ENCODE measurements around the gene RAB40C. TPM values are rescaled to one million over a fixed set of nuclear protein-coding genes. Genes with fewer than 3 reads are reported as not detected.
A peak's percentile ranks its signal among the peaks of the same experiment; 100 is the strongest.

Gene RAB40C
- total RNA-seq, 8 experiments from 2014 or later = 9.3 to 23.8 (median 17.1) TPM

- peak in 4 of 8 experiments; percentile 34 to 40 (median 36) for ATAC-seq (replicated peaks in 6 of 8)
- in situ Hi-C loops (cut with MboI; ENCODE audit: low pct_unique_long_range_greater_than_20kb in 2 of 9, low sequenced_read_pairs in 9 of 9, unreplicated experiment in 9 of 9) = no loop called here
- Histone ChIP-seq H3K4me1 (replicated peaks in 1 of 2) (peaks cover 22 to 55% of the 10 kb centered on the region in 2 donors), H3K4me3 (no peak overlapping the region), H3K27ac (peak overlapping the region in 1 of 2 donors; percentile 38)
- 72 to 100% (median 83%) methylated on average over 1 to 6 of the region's 10 CpGs; no CpG with 5 or more reads in 5 of the 10 experiments for whole genome bisulfite sequencing, 10 experiments
Measured at GRCh38 chr16:624526-625070, 34.7 kb downstream of the RAB40C start.

GRCh38 chr16:625117-625976 is 35.5 kb downstream of the RAB40C start:
- peaks cover 29 to 63% of the 10 kb centered on the region in 2 donors for H3K4me1 ChIP-seq (replicated peaks in 1 of 2)
- WGBS, 10 experiments = 93 to 100% (median 96%) methylated on average over 3 to 10 of the region's 37 CpGs; no CpG with 5 or more reads in 6 of the 10 experiments
- no peak for ATAC-seq (replicated peaks in 6 of 8)
- in situ Hi-C loops (cut with MboI; ENCODE audit: low pct_unique_long_range_greater_than_20kb in 2 of 9, low sequenced_read_pairs in 9 of 9, unreplicated experiment in 9 of 9) = no loop called here
- no peak overlapping the region for H3K4me3 ChIP-seq
- no peak overlapping the region for H3K27ac ChIP-seq

GRCh38 chr16:625977-626765 is 36.3 kb downstream of the RAB40C start:
- in situ Hi-C loops (cut with MboI; ENCODE audit: low pct_unique_long_range_greater_than_20kb in 2 of 9, low sequenced_read_pairs in 9 of 9, unreplicated experiment in 9 of 9) = no loop called here
- Histone ChIP-seq H3K4me1 (replicated peaks in 1 of 2) (peaks cover 38 to 66% of the 10 kb centered on the region in 2 donors), H3K4me3 (no peak overlapping the region), H3K27ac (no peak overlapping the region)
- WGBS, 10 experiments = 96 to 100% (median 99%) methylated on average over 1 to 14 of the region's 35 CpGs; no CpG with 5 or more reads in 5 of the 10 experiments
- no peak for ATAC-seq (replicated peaks in 6 of 8)

- WGBS, 10 experiments = 55 to 100% (median 98%) methylated on average over 1 to 5 of the region's 29 CpGs; no CpG with 5 or more reads in 4 of the 10 experiments
- no peak overlapping the region for H3K27ac ChIP-seq
- H3K4me3 ChIP-seq = no peak overlapping the region
- peak in 2 of 8 experiments; percentile 44 to 87 for ATAC-seq (replicated peaks in 6 of 8)
- in situ Hi-C loops (cut with MboI; ENCODE audit: low pct_unique_long_range_greater_than_20kb in 2 of 9, low sequenced_read_pairs in 9 of 9, unreplicated experiment in 9 of 9) = no loop called here
- H3K4me1 ChIP-seq (replicated peaks in 1 of 2) = peaks cover 40 to 61% of the 10 kb centered on the region in 2 donors
Measured at GRCh38 chr16:626787-627453, 37.1 kb downstream of the RAB40C start.

GRCh38 chr16:627454-628239 is 37.8 kb downstream of the RAB40C start:
- no peak overlapping the region for H3K4me3 ChIP-seq
- H3K4me1 ChIP-seq (replicated peaks in 1 of 2) = peaks cover 36 to 54% of the 10 kb centered on the region in 2 donors
- 76 to 90% (median 83%) methylated on average over 2 to 20 of the region's 50 CpGs; no CpG with 5 or more reads in 4 of the 10 experiments for WGBS, 10 experiments
- in situ Hi-C loops (cut with MboI; ENCODE audit: low pct_unique_long_range_greater_than_20kb in 2 of 9, low sequenced_read_pairs in 9 of 9, unreplicated experiment in 9 of 9) = no loop called here
- no peak overlapping the region for H3K27ac ChIP-seq
- ATAC-seq (replicated peaks in 6 of 8) = peak in 2 of 8 experiments; percentile 2 to 14

- ATAC-seq (replicated peaks in 6 of 8) = no peak
Measured at GRCh38 chr16:628321-629061, 38.6 kb downstream of the RAB40C start.

GRCh38 chr16:629185-629832 is 39.4 kb downstream of the RAB40C start:
- WGBS, 10 experiments = 17 to 100% (median 87%) methylated on average over 1 to 6 of the region's 29 CpGs; no CpG with 5 or more reads in 5 of the 10 experiments
- no peak overlapping the region for H3K4me3 ChIP-seq
- H3K27ac ChIP-seq = peak overlapping the region; percentile 34 to 79
- peak in 7 of 8 experiments; percentile 17 to 70 (median 53) for ATAC-seq (replicated peaks in 6 of 8)
- in situ Hi-C loops (cut with MboI; ENCODE audit: low pct_unique_long_range_greater_than_20kb in 2 of 9, low sequenced_read_pairs in 9 of 9, unreplicated experiment in 9 of 9) = no loop called here
- H3K4me1 ChIP-seq (replicated peaks in 1 of 2) = peaks cover 28 to 37% of the 10 kb centered on the region in 2 donors

More at GRCh38 chr16:628321-629061, 38.6 kb downstream of the RAB40C start:
- H3K4me1 ChIP-seq (replicated peaks in 1 of 2) = peaks cover 30 to 45% of the 10 kb centered on the region in 2 donors
- in situ Hi-C loops (cut with MboI; ENCODE audit: low pct_unique_long_range_greater_than_20kb in 2 of 9, low sequenced_read_pairs in 9 of 9, unreplicated experiment in 9 of 9) = no loop called here
- H3K27ac ChIP-seq = peak overlapping the region; percentile 34 to 79
- 94 to 100% (median 94%) methylated on average over 2 to 12 of the region's 33 CpGs; no CpG with 5 or more reads in 7 of the 10 experiments for WGBS, 10 experiments
- no peak overlapping the region for H3K4me3 ChIP-seq

GRCh38 chr16:629833-630248 is 40.0 kb downstream of the RAB40C start:
- no peak overlapping the region for H3K4me3 ChIP-seq
- ATAC-seq (replicated peaks in 6 of 8) = peak in 7 of 8 experiments; percentile 0 to 15 (median 4)
- peaks cover 26 to 32% of the 10 kb centered on the region in 2 donors for H3K4me1 ChIP-seq (replicated peaks in 1 of 2)
- in situ Hi-C loops (cut with MboI; ENCODE audit: low pct_unique_long_range_greater_than_20kb in 2 of 9, low sequenced_read_pairs in 9 of 9, unreplicated experiment in 9 of 9) = no loop called here
- WGBS, 10 experiments = no CpG with 5 or more reads among the region's 11 CpGs
- peak overlapping the region; percentile 29 to 79 for H3K27ac ChIP-seq

- peaks cover 30 to 33% of the 10 kb centered on the region in 2 donors for H3K4me1 ChIP-seq (replicated peaks in 1 of 2)
- H3K4me3 ChIP-seq = no peak overlapping the region
- 13 to 19% methylated on average over 3 to 17 of the region's 29 CpGs; no CpG with 5 or more reads in 8 of the 10 experiments for WGBS, 10 experiments
- in situ Hi-C loops (cut with MboI; ENCODE audit: low pct_unique_long_range_greater_than_20kb in 2 of 9, low sequenced_read_pairs in 9 of 9, unreplicated experiment in 9 of 9) = no loop called here
- peak overlapping the region; percentile 29 to 79 for H3K27ac ChIP-seq
- ATAC-seq (replicated peaks in 6 of 8) = peak; percentile 1 to 17 (median 8)
Measured at GRCh38 chr16:630249-630814, 40.5 kb downstream of the RAB40C start.

- peak within 1 kb of the TSS; percentile 29 to 79 for H3K27ac ChIP-seq
- in situ Hi-C loops (cut with MboI; ENCODE audit: low pct_unique_long_range_greater_than_20kb in 2 of 9, low sequenced_read_pairs in 9 of 9, unreplicated experiment in 9 of 9) = no loop called here
- peaks cover 30 to 35% of the 10 kb centered on the region in 2 donors for H3K4me1 ChIP-seq (replicated peaks in 1 of 2)
- peak within 1 kb of the TSS in 1 of 5 donors; percentile 4 for H3K4me3 ChIP-seq
- 0 to 20% methylated on average over 1 to 3 of the region's 23 CpGs; no CpG with 5 or more reads in 8 of the 10 experiments for WGBS, 10 experiments
- peak; percentile 2 to 41 (median 23) for ATAC-seq (replicated peaks in 6 of 8)
Measured at GRCh38 chr16:630815-631405, 41.0 kb downstream of the RAB40C start, which contains the start of gene WFIKKN1. TSS of gene WFIKKN1 (plus strand) at chr16:630985. CDS start at chr16:631254, 269 bp downstream.
